ENCODE results near the gene TBATA. TPM values are rescaled to one million over a fixed set of nuclear protein-coding genes. Genes with fewer than 3 reads are reported as not detected.

Gene TBATA
- total and polyA plus RNA-seq, 2 experiments from 2014 or later = not detected

DNA sequence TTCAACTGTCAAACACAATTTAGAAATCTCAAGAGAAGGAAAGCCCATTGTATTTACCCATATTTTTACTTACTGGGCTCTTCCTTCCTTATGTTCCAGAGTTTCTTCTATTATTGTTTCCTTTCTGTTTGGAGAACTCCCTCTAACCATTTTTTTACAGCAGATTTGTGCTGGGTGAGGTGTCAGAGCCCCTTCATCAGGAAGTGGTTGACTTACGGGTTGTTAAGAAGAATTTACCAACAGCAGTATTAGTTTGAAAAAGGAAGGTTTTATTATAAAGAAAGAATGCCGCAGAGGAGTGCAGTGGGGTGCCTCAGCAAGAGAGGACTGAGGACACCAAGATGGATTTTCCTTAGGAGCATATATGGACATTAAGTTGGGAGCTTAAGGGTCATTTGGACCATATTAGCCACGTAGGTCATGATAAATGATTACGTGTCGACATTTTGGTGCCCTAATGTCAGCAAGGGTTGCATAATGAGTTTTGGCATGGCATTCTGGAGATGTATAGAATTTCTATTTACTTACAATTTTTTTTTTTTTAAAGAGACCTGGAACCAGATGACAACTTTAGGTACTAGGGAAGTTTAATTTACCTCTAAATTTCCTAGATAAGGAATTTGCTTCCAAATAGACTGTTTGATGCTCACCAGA is 6.3 kb upstream of the TBATA start:
- Histone ChIP-seq H3K36me3 (no peaks in the 10 kb centered on the region), H3K4me3 (no peak overlapping the region), H3K27me3 (no peaks in the 10 kb centered on the region), H3K27ac (no peak overlapping the region), H3K4me1 (ENCODE audit: low read depth) (no peaks in the 10 kb centered on the region), H3K9me3 (ENCODE audit: low read depth) (no peaks in the 10 kb centered on the region)
- TF ChIP-seq, protein P1, sequence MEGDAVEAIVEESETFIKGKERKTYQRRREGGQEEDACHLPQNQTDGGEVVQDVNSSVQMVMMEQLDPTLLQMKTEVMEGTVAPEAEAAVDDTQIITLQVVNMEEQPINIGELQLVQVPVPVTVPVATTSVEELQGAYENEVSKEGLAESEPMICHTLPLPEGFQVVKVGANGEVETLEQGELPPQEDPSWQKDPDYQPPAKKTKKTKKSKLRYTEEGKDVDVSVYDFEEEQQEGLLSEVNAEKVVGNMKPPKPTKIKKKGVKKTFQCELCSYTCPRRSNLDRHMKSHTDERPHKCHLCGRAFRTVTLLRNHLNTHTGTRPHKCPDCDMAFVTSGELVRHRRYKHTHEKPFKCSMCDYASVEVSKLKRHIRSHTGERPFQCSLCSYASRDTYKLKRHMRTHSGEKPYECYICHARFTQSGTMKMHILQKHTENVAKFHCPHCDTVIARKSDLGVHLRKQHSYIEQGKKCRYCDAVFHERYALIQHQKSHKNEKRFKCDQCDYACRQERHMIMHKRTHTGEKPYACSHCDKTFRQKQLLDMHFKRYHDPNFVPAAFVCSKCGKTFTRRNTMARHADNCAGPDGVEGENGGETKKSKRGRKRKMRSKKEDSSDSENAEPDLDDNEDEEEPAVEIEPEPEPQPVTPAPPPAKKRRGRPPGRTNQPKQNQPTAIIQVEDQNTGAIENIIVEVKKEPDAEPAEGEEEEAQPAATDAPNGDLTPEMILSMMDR (IDR thresholded peaks at IDR 0.05; ENCODE audit: low read depth, low read length) = no peak
- DNase-seq (ENCODE audit: low read depth in 1 of 2, low spot score in 1 of 2) = no peak

DNA sequence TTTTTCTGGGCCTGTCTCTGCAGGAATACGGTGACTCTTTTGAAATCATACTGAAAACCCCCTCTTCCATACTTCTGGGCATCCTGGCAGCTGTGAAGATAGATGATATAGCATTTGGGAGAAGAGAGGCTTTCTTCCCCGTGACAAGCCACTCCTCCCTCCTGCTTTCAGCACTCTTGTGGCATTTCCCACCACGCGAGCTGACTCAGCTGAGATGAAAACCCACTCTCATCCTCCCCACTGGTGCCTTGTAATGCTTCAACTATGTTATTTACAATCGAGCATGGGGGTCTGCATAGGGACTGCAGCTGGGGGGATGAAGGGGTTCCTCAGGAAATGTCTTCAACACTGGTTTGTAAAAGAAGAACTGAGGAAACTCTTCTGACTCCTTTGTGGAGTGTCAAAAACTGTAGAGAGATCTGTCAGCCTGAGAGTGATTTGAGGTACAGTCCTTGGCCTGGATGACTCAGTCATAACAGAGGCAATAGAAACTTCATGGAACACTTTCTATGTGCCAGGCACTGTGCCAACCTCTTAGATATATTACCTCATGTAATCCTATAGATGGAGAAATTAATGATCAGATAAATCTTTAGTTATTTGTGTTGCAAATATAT is 1.7 kb upstream of the TBATA start:
- TF ChIP-seq, protein P1 (IDR thresholded peaks at IDR 0.05; ENCODE audit: low read depth, low read length) = no peak
- Histone ChIP-seq H3K9me3 (ENCODE audit: low read depth) (no peaks in the 10 kb centered on the region), H3K4me1 (ENCODE audit: low read depth) (no peaks in the 10 kb centered on the region), H3K27me3 (no peaks in the 10 kb centered on the region), H3K27ac (no peak overlapping the region), H3K36me3 (no peaks in the 10 kb centered on the region), H3K4me3 (no peak overlapping the region)
- peak in 1 of 2 donors; percentile 69 for DNase-seq (ENCODE audit: low read depth in 1 of 2, low spot score in 1 of 2)

DNA sequence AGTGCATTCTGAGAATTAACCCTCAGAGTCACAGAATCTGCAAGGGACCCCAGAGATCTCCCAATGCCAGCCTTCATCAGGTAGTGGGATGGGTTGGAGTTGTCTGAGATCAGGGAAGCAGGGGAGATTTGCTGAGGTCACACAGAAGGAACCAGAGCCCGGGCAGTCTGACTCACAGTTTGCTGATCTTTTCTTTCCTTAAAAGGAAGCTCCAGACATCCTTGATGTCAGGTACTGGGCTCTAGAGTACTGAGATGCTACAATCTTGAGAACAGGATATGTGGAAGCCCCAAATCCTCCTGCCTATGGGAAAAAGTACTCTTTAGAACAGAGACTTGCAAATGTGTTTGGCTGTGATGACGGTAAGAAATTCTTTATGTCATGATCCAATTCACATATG is 706 bp downstream of the TBATA start:
- H3K4me3 ChIP-seq = no peak overlapping the region
- DNase-seq (ENCODE audit: low read depth in 1 of 2, low spot score in 1 of 2) = peak in 1 of 2 donors; percentile 9
- TF ChIP-seq, protein P1 (IDR thresholded peaks at IDR 0.05; ENCODE audit: low read depth, low read length) = no peak
- H3K27me3 ChIP-seq = no peaks in the 10 kb centered on the region
- H3K27ac ChIP-seq = no peak overlapping the region
- H3K4me1 ChIP-seq (ENCODE audit: low read depth) = peaks cover 3% of the 10 kb centered on the region
- H3K9me3 ChIP-seq (ENCODE audit: low read depth) = no peaks in the 10 kb centered on the region
- H3K36me3 ChIP-seq = no peaks in the 10 kb centered on the region

DNA sequence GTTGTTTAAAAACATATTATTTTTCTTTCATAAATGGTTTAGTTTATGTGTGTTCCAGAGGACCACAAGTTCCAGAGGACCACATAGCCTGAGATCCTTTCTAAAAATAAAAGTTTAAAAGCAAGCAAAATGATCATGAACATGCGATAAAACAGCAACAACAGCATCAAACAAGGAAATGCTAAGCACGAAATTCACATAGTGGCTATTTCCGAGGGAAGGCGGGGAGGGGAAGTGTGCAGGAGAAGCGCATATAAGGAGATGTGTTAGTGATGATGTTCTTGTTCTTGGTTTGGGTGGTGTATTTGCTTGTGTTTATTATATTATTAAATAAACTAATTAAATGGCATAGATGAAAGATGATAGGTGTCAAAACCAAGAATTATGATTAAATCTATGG is 1.2 kb downstream of the TBATA start:
- Histone ChIP-seq H3K9me3 (ENCODE audit: low read depth) (no peaks in the 10 kb centered on the region), H3K27ac (no peak overlapping the region), H3K27me3 (no peaks in the 10 kb centered on the region), H3K4me1 (ENCODE audit: low read depth) (peaks cover 3% of the 10 kb centered on the region), H3K4me3 (no peak overlapping the region), H3K36me3 (no peaks in the 10 kb centered on the region)
- DNase-seq (ENCODE audit: low read depth in 1 of 2, low spot score in 1 of 2) = no peak
- TF ChIP-seq, protein P1 (IDR thresholded peaks at IDR 0.05; ENCODE audit: low read depth, low read length) = no peak

DNA sequence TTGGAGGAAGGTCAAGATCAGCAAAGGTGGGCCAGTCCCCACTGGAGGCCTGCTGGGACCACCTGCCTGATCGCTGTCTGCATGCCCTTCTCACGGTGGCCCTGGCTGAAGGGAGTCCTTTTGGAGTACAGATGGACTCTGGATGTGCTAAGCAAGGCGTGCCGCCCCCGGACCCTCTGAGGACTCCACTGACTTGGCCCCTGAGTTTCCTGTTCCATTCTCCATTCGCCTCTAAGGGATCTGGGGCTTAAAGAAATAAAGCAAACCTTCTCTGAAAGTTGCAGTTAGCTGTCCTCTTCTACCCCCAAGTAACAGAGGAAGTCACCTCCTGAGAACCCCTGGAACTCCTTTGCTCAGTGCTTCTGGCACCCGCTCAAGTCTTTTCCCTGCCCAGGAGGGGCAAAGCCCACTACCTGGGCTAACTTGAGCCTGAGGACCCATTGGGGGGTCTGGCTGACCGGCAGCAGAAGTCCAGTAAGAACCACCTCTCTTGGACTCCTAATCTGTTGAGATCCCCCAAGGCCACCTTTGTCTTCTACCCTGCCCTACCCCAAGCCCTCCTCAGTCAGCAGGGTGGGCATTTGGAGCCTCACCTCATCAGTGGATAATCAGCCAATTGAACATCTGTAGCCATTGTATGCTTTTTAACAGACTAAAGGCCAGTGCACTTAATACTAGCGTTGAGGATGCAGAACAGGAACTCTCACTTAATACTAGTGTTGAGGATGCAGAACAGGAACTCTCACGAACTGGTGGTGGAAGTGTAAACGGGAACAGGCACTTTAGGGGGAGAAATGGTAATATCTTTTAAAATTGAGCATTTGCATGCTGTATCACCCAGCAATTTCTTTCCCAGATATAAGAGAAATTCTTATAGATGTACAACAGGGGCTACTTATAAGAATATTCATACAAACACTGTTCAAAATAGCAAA is 2.2 kb downstream of the TBATA start:
- Histone ChIP-seq H3K4me3 (no peak overlapping the region), H3K27ac (no peak overlapping the region), H3K36me3 (no peaks in the 10 kb centered on the region), H3K9me3 (ENCODE audit: low read depth) (no peaks in the 10 kb centered on the region), H3K4me1 (ENCODE audit: low read depth) (peaks cover 3% of the 10 kb centered on the region), H3K27me3 (no peaks in the 10 kb centered on the region)
- no peak for DNase-seq (ENCODE audit: low read depth in 1 of 2, low spot score in 1 of 2)
- TF ChIP-seq, protein P1 (IDR thresholded peaks at IDR 0.05; ENCODE audit: low read depth, low read length) = no peak

Measured in cardiac muscle cell (in vitro differentiated cells and primary cell).